Ovary (tissue), 3 donors: Measurements from ENCODE around the gene HDGFL2.

ENCODE experiments used
- CTCF ChIP-seq, 3 donors: fragments of 450-650 bp in 2 of 3; fragments of 200-600 bp in 1 of 3; IDR thresholded peaks; one replicate each; pipeline versions ENCODE4 v1.5.1 to v1.8.0; 2016 to 2022; ENCODE audit warnings: antibody characterized with exemption in 3 of 3, mild to moderate bottlenecking in 1 of 3
- POLR2A ChIP-seq: fragments of 450-650 bp; IDR thresholded peaks from one replicate; pipeline ENCODE4 v1.6.1; 2017; ENCODE audit warnings: antibody characterized with exemption, mild to moderate bottlenecking, moderate library complexity
- donor health status: DM: no; HTN: no; CAD: no.

DNA sequence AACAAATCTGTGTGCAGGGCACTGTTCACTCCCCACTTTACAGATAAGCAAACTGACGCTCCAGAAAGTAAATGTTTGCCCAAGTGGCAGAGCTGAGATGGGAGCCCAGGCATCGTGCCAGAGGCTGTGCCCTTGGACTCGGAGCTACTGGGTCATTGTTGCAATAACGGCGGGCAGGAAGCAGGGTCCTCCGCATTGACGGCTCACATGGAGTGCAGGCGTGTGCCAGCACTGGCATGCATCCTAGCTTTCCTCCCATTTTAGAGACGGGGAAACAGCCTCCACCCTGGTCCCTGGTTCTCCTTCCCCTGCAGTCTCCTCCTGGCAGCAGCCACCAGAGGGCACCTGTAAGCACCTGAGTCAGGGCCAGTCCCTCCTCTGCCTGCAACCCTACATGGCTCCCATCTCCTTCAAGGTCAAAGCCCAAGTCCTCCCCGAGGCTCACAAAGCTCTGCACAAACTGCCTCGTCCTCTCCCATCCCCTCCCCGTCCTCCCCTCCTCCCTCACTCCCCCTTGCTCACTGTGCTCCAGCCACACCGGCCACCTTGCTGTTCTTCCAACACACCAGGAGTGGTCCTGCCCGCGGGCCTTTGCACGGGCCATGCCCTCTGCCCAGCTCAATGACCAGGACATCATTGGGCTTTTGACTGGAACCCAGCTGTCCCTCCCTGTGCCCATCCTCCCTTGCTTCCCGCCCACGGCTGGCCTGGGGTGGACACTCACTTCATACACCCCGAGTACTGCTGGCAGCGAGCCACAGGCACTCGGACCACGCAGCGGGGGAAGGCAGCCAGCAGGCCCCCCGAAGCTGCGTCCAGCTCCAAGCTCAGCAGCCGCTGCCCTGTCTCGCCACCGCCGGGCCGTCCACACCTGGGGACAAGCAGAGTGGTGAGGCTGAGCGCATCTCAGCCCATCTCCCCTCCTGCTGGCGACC is 75.5 kb downstream of the HDGFL2 start:
- TF ChIP-seq CTCF (IDR thresholded peaks at IDR 0.05) (no peak), POLR2A (no peak)
